ENCODE results near the gene ARFIP2.

ARFIP2 gene

GRCh38 chr11:6433998-6434660 is 47.0 kb downstream of the ARFIP2 start:
- Histone ChIP-seq H3K4me2 (ENCODE audit: low read depth, low read length, poor library complexity, severe bottlenecking) (no peak overlapping the region), H3K79me2 (ENCODE audit: insufficient read depth, low read length) (no peaks in the 10 kb centered on the region), H4K20me1 (ENCODE audit: low read depth, low read length) (no peaks in the 10 kb centered on the region)

GRCh38 chr11:6431861-6432260 is 49.3 kb downstream of the ARFIP2 start:
- Histone ChIP-seq H3K4me2 (ENCODE audit: low read depth, low read length, poor library complexity, severe bottlenecking) (no peak overlapping the region), H3K27ac (ENCODE audit: low read depth, low read length) (no peak overlapping the region), H3K9me3 (ENCODE audit: insufficient read depth, low read length) (no peaks in the 10 kb centered on the region), H4K20me1 (ENCODE audit: low read depth, low read length) (no peaks in the 10 kb centered on the region), H3K79me2 (ENCODE audit: insufficient read depth, low read length) (no peaks in the 10 kb centered on the region), H2AFZ (ENCODE audit: low read depth, low read length, severe bottlenecking) (no peak overlapping the region), H3K36me3 (ENCODE audit: low read length) (no peaks in the 10 kb centered on the region), H3K4me3 (ENCODE audit: insufficient read depth, low read length, poor library complexity, severe bottlenecking) (no peak overlapping the region), H3K27me3 (ENCODE audit: low read length) (no peaks in the 10 kb centered on the region), H3K9ac (ENCODE audit: low read length) (no peak overlapping the region), H3K9me2 (replicated peaks; ENCODE audit: insufficient read depth, low read length) (no peaks in the 10 kb centered on the region), H3F3A (ENCODE audit: insufficient read depth) (peaks cover 6% of the 10 kb centered on the region; the same call in 1 of the 2 replicates)
- no peak for TF ChIP-seq EZH2phosphoT487 (conservative IDR thresholded peaks at IDR 0.05; ENCODE audit: low read length)
- TF ChIP-seq, protein P1, sequence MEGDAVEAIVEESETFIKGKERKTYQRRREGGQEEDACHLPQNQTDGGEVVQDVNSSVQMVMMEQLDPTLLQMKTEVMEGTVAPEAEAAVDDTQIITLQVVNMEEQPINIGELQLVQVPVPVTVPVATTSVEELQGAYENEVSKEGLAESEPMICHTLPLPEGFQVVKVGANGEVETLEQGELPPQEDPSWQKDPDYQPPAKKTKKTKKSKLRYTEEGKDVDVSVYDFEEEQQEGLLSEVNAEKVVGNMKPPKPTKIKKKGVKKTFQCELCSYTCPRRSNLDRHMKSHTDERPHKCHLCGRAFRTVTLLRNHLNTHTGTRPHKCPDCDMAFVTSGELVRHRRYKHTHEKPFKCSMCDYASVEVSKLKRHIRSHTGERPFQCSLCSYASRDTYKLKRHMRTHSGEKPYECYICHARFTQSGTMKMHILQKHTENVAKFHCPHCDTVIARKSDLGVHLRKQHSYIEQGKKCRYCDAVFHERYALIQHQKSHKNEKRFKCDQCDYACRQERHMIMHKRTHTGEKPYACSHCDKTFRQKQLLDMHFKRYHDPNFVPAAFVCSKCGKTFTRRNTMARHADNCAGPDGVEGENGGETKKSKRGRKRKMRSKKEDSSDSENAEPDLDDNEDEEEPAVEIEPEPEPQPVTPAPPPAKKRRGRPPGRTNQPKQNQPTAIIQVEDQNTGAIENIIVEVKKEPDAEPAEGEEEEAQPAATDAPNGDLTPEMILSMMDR (IDR thresholded peaks at IDR 0.05; ENCODE audit: insufficient read depth, low read length, poor library complexity, severe bottlenecking) = no peak

More at GRCh38 chr11:6433998-6434660, 47.0 kb downstream of the ARFIP2 start:
- Histone ChIP-seq H3K27ac (ENCODE audit: low read depth, low read length) (no peak overlapping the region), H3K9me2 (replicated peaks; ENCODE audit: insufficient read depth, low read length) (no peaks in the 10 kb centered on the region), H3K27me3 (ENCODE audit: low read length) (no peaks in the 10 kb centered on the region), H2AFZ (ENCODE audit: low read depth, low read length, severe bottlenecking) (no peak overlapping the region), H3K36me3 (ENCODE audit: low read length) (no peaks in the 10 kb centered on the region), H3F3A (ENCODE audit: insufficient read depth) (peaks cover 6% of the 10 kb centered on the region; the same call in 1 of the 2 replicates), H3K4me3 (ENCODE audit: insufficient read depth, low read length, poor library complexity, severe bottlenecking) (no peak overlapping the region), H3K9ac (ENCODE audit: low read length) (no peak overlapping the region), H3K9me3 (ENCODE audit: insufficient read depth, low read length) (no peaks in the 10 kb centered on the region)
- TF ChIP-seq, protein P1 (IDR thresholded peaks at IDR 0.05; ENCODE audit: insufficient read depth, low read length, poor library complexity, severe bottlenecking) = no peak
- no peak for TF ChIP-seq EZH2phosphoT487 (conservative IDR thresholded peaks at IDR 0.05; ENCODE audit: low read length)

GRCh38 chr11:6427516-6427915 is 53.6 kb downstream of the ARFIP2 start:
- Histone ChIP-seq H3K9me2 (replicated peaks; ENCODE audit: insufficient read depth, low read length) (no peaks in the 10 kb centered on the region), H3K27ac (ENCODE audit: low read depth, low read length) (no peak overlapping the region), H3K36me3 (ENCODE audit: low read length) (no peaks in the 10 kb centered on the region), H3K27me3 (ENCODE audit: low read length) (no peaks in the 10 kb centered on the region), H3K9ac (ENCODE audit: low read length) (no peak overlapping the region), H4K20me1 (ENCODE audit: low read depth, low read length) (no peaks in the 10 kb centered on the region), H3K79me2 (ENCODE audit: insufficient read depth, low read length) (no peaks in the 10 kb centered on the region), H3F3A (ENCODE audit: insufficient read depth) (no peaks in the 10 kb centered on the region), H2AFZ (ENCODE audit: low read depth, low read length, severe bottlenecking) (no peak overlapping the region), H3K4me3 (ENCODE audit: insufficient read depth, low read length, poor library complexity, severe bottlenecking) (no peak overlapping the region), H3K9me3 (ENCODE audit: insufficient read depth, low read length) (no peaks in the 10 kb centered on the region), H3K4me2 (ENCODE audit: low read depth, low read length, poor library complexity, severe bottlenecking) (no peak overlapping the region)
- TF ChIP-seq, protein P1 (IDR thresholded peaks at IDR 0.05; ENCODE audit: insufficient read depth, low read length, poor library complexity, severe bottlenecking) = no peak
- TF ChIP-seq EZH2phosphoT487 (conservative IDR thresholded peaks at IDR 0.05; ENCODE audit: low read length) = no peak

Data from SU-DHL-6 (cell line).